KOPT-K1 (cell line): ENCODE data around the gene RASAL2.
"Not testable (repeated sequence)": the region's sequence is repeated elsewhere in the genome, so short reads cannot be mapped to it uniquely, and the experiment has no call there.

Experiments
- H3K27ac ChIP-seq: fragments of 200-600 bp; sonication (generic); 2 replicates; pipeline ENCODE4 v1.5.1; 2016; ENCODE audit warnings: antibody characterized with exemption, mild to moderate bottlenecking, low read depth, low read length; ENCODE audit not compliant: poor library complexity, severe bottlenecking
- H3K36me3 ChIP-seq: fragments of 200-600 bp; sonication (generic); 2 replicates; pipeline ENCODE4 v1.5.1; 2017; ENCODE audit warnings: antibody characterized with exemption, mild to moderate bottlenecking, low read length, moderate library complexity; ENCODE audit not compliant: insufficient read depth
- H3K9me3 ChIP-seq: fragments of 200-600 bp; sonication (generic); 2 replicates; pipeline ENCODE4 v1.5.1; 2017; ENCODE audit warnings: antibody characterized with exemption, low read length, mild to moderate bottlenecking; ENCODE audit not compliant: insufficient read depth, poor library complexity, severe bottlenecking

RASAL2 gene

DNA sequence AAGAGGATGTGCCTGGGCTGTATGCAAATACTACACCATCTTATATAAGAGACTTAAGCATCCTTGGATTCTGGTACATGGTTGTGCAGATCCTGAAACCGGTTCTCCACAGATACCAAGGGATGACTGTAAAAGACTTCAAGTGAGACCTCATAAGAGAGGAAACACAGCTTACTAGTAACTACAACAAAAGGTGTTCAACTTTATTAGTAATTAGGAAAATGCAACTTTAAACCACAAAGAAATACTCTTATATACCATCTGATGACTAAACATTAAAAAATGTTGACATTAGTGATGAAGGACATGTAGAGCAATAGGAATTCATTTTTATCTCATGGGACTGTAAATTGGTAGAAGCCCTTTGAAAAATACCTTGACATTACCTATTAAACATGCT, 102.7 kb downstream of the RASAL2 start:
- H3K9me3 ChIP-seq = no peaks in the 10 kb centered on the region
- H3K36me3 ChIP-seq = no peaks in the 10 kb centered on the region
- no peak overlapping the region for H3K27ac ChIP-seq

DNA sequence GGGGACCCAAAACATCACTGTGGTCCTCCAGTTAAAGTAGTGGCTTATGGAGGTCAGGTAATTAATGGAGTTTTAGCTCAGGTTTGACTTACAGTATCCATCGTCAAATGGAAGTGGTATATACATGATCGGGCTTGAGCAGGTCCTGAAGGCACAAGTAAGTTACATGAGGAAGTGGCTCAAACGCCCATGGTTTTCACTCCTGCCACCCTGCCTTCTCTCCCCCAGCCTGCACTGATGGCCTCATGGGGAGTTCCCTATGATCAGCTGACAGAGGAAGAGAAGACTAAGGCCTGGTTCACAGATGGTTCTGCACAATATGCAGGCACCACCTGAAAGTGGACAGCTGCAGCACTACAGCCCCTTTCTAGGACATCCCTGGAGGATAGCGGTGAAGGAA, 108.2 kb downstream of the RASAL2 start:
- H3K27ac ChIP-seq, H3K9me3 ChIP-seq, H3K36me3 ChIP-seq: not testable (repeated sequence)

DNA sequence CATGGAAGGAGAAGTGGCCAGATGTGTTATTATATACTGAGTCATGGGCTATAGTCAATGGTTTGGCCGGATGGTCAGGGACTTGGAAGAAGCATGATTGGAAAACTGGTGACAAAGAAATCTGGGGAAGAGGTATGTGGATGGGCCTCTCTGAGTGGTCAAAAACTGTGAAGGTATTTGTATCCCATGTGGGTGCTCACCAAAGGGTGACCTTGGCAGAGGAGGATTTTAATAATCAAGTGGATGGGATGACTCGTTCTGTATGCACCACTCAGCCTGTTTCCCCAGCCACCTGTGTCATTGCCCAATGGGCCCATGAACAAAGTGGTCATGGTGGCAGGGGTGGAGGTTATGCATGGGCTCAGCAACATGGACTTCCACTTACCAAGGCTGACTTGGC, 108.6 kb downstream of the RASAL2 start:
- not testable (repeated sequence) for H3K9me3 ChIP-seq, H3K27ac ChIP-seq, H3K36me3 ChIP-seq

DNA sequence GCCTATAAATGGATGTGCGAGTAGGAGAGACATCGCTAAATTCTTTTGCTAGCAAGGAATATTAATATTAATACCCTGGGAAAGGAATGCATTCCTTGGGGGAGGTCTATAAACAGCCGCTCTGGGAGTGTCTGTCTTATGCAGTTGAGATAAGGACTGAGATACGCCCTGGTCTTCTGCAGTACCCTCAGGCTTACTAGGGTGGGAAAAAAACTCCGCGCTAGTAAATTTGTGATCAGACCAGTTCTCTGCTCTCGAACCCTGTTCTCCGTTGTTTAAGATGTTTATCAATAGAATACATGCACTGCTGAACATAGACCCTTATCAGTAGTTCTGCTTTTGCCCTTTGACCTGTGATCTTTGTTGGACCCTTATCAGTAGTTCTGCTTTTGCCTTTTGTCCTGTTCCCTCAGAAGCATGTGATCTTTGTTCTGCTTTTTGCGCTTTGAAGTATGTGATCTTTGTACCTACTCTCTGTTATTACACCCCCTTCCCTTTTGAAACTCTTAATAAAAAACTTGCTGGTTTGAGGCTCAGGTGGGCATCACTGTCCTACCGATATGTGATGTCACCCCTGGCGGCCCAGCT, 114.5 kb downstream of the RASAL2 start:
- H3K36me3 ChIP-seq, H3K9me3 ChIP-seq, H3K27ac ChIP-seq: not testable (repeated sequence)

DNA sequence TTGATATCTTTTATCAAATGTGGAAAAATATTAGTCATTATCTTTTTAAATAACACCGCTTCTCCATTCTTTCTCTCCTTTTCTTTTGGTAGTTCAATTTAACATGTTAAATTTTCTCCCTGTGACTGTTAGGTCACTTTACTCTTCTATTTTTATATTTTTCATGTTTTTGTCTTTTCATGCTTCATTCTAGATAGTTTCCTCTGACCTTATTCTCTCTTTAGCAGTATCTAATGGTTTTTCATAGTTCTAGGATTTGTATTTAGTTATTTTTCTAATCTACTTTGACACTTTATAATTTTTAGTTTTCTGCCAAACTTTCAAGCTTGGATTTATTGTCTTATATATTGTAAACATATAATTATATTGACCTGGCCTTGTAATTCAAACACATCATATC, 116.0 kb downstream of the RASAL2 start:
- no peak overlapping the region for H3K27ac ChIP-seq
- no peaks in the 10 kb centered on the region for H3K36me3 ChIP-seq
- peaks cover 6% of the 10 kb centered on the region for H3K9me3 ChIP-seq

DNA sequence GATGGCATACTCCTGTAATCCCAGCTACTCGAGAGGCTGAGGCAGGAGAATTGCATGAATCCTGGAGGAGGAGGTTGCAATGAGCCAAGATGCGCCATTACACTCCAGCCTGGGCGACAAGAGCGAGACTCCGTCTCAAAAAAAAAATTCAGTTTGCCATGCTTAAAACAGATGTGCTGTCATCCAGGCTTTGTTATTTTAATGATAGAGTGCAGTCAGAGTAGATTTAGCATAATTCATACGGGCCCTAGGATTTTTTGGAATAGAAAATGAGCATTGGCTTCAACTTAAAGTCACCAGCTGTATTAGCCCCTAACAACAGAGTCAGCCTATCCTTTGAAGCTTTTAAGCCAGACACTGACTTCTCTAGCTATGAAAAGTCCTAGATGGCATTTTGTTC, 124.6 kb downstream of the RASAL2 start:
- H3K9me3 ChIP-seq = no peaks in the 10 kb centered on the region
- H3K36me3 ChIP-seq = no peaks in the 10 kb centered on the region

DNA sequence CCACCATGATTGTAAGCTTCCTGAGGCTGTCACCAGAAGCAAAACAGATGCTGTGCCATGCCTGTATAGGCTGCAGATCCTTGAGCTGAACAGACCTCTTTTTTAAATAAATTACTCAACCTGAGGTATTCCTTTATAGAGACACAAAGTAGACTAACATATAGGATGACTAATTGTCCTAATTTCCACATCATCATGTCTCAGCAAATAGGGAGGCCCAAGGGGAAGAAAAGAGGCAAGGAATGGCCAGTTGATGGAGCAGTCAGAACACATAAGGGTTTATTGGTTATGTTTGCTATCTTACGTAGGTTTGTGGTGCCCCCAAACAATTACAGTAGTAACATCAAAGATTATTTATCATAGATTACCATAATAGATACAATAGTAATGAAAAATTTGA, 126.2 kb downstream of the RASAL2 start:
- H3K9me3 ChIP-seq = no peaks in the 10 kb centered on the region
- no peak overlapping the region for H3K27ac ChIP-seq
- H3K36me3 ChIP-seq = no peaks in the 10 kb centered on the region

More for the DNA sequence above, 124.6 kb downstream of the RASAL2 start:
- H3K27ac ChIP-seq = no peak overlapping the region

DNA sequence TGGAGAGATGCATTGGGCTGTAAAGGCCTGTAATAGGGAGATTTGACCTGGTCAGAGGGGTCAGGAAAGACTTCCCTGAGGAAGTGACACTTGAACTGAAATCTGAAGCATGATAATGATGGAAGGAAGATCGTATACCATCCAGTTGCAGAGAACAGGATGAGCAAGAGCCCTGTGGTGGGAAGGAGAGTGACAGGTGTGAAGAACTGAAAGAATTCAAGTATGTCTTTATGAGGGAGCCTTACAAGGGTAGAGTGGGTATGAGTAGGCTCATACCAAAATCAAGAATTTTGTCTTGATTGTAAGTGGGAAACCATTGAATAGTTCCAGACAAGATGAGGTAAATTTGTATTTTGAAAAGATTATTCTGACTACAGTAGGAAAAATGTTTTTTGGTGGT, 129.4 kb downstream of the RASAL2 start:
- H3K9me3 ChIP-seq = no peaks in the 10 kb centered on the region
- no peak overlapping the region for H3K27ac ChIP-seq
- H3K36me3 ChIP-seq = no peaks in the 10 kb centered on the region

DNA sequence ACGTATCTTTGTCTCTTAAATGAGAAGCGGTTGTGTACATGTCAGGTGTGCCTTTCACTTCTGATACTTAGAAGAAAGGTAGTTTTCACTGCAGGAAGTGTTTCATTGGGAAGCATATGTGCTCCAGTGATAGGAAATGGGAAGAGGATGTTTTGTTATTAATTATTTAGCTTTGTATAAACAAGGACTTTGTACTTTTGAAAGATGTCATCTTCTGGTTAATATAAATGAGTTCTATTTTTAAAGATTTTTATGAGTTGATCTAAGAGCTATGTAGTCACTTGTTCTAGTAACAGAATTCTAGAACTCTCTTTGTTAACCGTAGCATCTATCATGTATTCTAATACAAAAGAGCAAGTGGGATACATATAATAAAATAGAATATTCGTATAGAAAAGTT, 130.5 kb downstream of the RASAL2 start:
- Histone ChIP-seq H3K9me3 (no peaks in the 10 kb centered on the region), H3K27ac (no peak overlapping the region), H3K36me3 (no peaks in the 10 kb centered on the region)

DNA sequence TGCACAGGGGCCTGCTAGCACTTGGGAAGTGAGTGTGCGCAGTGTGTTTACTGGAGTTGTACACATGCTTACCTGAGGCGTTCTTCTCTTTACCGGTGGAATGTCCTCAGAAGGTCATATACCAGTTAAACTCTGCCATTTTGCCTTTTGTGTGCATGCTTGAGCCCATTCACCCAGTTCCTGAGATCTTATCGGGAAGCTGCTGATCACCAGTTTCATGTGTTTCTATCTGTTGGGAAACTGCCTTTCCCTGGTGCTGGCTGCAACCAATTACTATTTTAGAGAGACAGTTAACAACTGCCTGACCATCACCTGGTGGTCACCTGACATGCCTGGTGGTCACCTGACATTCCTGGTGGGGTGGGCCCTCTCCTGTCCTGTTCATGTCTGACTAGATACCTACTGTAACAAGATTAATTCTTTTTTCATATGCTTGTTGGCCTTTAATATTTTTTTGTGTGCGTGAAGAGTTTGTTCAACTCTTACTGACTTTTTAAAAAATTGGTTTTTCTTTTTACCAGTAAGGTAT, 137.0 kb downstream of the RASAL2 start:
- Histone ChIP-seq H3K9me3 (no peaks in the 10 kb centered on the region), H3K27ac (no peak overlapping the region), H3K36me3 (no peaks in the 10 kb centered on the region)

DNA sequence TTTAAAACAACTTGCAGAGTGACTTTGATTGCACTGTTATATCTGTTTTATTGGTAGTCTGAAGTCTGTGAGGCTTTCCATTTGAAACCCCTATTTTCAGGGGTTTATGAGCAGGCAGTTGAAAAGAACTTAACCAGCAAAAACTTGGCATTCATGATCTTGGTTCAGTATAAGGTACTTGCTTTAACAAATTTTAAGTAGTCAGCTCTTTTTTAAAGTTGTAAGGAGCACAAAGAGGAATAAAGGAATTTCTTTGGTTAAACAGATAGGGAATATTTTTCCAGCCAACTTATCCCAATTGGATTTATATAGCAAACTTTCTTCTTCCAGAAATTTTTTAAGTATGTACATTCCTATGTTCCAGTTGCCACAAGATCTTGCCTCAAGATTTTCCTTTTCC, 138.2 kb downstream of the RASAL2 start:
- H3K36me3 ChIP-seq = no peaks in the 10 kb centered on the region
- no peak overlapping the region for H3K27ac ChIP-seq
- H3K9me3 ChIP-seq = no peaks in the 10 kb centered on the region

DNA sequence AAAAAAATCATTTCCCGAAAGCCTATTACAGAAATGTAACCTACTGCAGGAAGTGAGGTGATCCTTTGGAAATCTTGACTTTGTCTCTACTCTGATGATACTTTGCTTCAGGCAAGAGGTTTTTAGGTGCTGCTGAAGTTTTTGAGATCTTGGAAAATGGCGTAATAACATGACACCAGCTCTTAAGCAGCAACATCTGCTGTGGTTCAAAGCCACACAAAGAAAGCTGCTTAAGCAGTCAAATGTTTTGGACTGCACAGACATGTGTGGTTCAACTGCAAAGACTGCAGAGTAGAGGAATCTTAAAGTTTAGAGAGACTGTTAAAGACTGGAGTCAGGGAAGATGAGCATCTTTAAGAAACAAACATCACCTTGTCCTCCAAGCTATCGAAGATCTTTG, 139.0 kb downstream of the RASAL2 start:
- no peaks in the 10 kb centered on the region for H3K36me3 ChIP-seq
- no peaks in the 10 kb centered on the region for H3K9me3 ChIP-seq
- no peak overlapping the region for H3K27ac ChIP-seq

DNA sequence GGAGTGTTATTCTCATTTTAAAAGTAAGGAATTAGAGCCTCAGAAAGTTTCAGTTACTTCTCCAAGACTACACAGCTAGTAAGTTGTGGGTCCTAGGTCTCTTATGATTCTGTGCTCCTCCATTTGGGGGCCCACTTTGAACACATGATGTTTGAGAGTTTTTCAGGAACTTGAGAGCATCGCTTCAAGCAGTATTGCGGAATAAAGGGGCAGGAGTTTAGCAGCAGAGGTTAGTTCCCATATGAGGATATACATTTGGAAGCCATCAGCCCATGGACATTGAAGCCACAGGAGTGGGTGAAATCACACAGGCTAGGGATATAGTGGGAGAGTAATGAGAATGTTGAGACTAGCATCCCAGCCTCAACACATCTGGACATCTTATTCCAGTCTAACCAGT, 143.2 kb downstream of the RASAL2 start:
- H3K9me3 ChIP-seq = no peaks in the 10 kb centered on the region
- H3K36me3 ChIP-seq = no peaks in the 10 kb centered on the region
- no peak overlapping the region for H3K27ac ChIP-seq

DNA sequence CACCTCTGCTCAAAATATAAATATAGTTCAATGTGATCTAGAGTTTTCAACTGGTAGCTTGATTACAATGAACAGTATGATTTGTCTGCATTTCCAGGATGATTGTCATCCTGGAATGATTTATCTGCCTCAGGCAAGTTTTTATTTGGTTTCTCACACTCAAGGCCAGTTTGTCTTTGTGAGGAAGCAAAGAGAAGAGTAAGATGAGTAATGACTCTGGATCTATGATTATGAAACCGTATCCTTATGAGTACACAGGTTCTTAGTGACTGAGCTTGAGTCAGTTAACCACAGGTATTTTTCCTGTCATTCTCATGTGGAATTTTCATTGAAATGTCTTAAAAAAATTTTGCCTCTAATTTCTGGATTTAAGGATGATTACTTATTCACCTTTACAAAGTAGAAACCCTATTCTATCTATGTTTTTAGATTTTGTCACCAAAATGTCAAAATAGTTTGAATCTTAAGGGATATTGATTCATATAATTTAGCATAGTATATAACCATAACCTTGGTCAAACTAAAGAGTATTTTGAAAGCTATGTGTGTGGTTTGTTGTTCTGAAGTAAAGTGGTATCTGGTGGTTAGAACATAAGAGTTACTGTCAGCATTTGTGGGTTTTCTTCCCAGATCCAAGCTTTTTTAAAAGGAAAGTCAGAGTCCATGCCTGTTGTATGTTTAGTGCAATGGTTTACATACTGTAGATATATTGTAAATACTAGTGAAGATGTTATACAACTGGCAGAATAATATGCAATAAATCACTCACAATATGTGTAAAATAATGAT, 145.0 kb downstream of the RASAL2 start:
- Histone ChIP-seq H3K27ac (no peak overlapping the region), H3K36me3 (no peaks in the 10 kb centered on the region), H3K9me3 (no peaks in the 10 kb centered on the region)

DNA sequence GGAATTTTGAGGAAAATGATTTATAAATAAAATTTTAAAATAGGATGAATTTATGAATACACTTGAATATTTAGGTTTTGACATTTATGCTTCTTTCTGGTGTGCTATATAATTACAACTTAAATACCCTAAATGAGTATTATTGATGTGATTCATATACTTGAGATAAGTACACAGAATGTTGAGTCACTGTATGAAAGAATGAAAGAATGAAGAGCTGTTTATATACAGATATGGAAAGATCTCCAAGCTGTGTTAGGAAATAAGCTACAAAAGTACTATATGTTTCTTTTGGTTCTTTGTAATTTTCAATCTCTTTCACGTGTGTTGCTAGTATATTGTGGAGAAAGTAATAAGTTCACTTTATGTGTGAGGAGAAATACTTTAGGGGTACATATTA, 147.2 kb downstream of the RASAL2 start:
- Histone ChIP-seq H3K36me3 (no peaks in the 10 kb centered on the region), H3K27ac (no peak overlapping the region), H3K9me3 (no peaks in the 10 kb centered on the region)

DNA sequence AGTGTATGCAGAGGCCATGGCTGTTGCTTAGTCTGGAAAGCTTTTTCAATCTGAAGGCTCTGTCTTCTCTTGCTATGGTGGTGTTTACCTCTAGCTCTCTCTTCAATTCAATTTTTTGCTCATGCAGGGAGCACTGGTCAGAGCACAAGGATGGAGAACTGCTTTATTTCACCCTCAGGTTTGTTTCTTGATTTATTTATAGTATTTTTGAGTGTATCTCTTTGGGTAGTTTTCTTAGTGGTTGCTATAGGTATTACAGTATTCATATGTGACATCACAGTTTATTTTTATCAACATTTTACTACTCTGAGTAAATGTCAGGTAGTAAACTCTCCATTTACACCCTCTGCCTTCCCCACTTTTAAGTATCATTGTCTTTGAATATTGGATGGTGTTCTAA, 147.9 kb downstream of the RASAL2 start:
- H3K27ac ChIP-seq = no peak overlapping the region
- no peaks in the 10 kb centered on the region for H3K9me3 ChIP-seq
- H3K36me3 ChIP-seq = no peaks in the 10 kb centered on the region
